Middle frontal gyrus (tissue), 1 donor: Measurements from ENCODE around the gene RBBP8.
"Not testable (repeated sequence)": the region's sequence is repeated elsewhere in the genome, so short reads cannot be mapped to it uniquely, and the experiment has no call there.

ENCODE experiments used
- DNase-seq: peaks from one replicate; pipeline ENCODE4 v3.0.0-alpha.2; 2015; ENCODE audit warnings: low spot score; ENCODE audit errors: extremely low spot score

RBBP8 gene

GRCh38 chr18:22943847-22944246, 10.7 kb downstream of the RBBP8 start:
- DNase-seq, result no peak

DNA sequence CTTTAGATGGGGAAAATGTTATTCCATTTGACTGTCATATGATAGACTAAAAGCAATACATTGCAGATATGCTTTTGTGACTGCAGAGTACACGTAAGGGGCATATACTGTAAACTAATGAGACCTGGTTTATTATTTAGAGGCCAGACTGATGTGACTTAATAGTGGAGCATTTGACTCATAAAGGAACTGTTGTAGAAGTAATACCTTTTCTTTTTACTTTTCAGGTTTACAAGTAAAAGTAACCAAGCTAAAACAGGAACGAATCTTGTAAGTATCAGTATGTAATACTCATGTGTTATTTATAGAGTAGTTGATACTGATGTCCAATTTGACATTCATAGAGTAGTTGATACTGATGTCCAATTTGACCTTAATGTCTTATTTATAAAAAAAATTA, 13.1 kb downstream of the RBBP8 start:
- no peak for DNase-seq

GRCh38 chr18:22946846-22947245, 13.7 kb downstream of the RBBP8 start:
- no peak for DNase-seq

DNA sequence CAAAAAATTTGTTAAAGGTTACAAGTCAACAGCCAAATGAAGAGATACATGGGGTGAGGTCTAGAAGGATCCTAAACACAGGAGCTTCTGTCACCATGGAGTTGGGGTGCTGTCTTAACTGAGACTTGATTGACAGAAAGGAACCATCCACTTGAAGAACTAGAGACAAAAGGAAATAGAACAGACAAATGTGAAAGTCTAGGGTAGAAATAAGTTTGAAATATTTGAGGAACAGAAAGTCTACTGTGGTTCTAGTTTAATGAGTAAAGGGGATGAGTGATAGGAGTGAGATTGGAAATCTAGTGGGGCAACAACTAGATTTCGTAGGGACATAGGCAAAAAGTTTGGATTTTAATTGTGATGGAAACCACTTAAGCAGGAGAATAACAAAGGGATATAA, 18.7 kb downstream of the RBBP8 start:
- no peak for DNase-seq

DNA sequence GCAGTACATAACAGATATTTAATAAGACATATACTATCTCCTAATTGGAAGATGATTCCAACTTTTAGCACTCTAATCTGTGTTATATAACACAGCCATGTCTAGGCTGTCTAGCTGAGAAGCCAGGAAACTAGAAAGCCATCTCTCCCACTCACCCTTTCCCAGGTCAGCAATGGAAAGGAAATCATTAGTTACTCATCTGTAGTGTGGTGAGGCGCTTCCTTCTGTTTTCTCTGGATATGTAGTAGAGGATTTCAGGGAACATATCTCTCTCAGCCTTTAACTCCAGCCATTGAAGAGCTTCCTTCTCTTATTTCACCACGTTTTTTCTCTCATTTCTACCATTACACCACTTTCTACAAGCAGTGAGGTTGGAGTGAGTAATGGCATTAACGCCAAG, 19.4 kb downstream of the RBBP8 start:
- no peak for DNase-seq

- DNase-seq, result not testable (repeated sequence)
Observed at GRCh38 chr18:22953982-22954381, 20.9 kb downstream of the RBBP8 start.

DNA sequence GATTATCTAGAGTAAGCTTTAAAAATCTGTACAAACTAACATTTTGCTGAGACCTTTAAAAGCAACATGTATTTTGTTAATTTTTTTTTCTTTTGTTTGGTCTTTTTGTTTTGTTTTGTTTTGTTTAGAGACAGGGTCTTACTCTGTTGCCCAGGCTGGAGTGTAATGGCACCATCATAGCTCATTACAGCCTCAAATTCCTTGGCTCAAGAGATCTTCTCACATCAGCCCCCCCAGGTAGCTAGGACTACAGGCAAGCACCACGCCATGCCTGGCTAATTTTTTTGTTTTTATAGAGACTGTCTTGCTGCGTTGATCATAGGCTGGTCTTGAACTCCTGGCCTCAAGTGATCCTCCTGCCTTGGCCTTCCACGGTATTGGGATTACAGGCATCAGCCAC, 23.1 kb downstream of the RBBP8 start:
- DNase-seq, result no peak

GRCh38 chr18:22961156-22961555, 28.0 kb downstream of the RBBP8 start:
- DNase-seq, result no peak

DNA sequence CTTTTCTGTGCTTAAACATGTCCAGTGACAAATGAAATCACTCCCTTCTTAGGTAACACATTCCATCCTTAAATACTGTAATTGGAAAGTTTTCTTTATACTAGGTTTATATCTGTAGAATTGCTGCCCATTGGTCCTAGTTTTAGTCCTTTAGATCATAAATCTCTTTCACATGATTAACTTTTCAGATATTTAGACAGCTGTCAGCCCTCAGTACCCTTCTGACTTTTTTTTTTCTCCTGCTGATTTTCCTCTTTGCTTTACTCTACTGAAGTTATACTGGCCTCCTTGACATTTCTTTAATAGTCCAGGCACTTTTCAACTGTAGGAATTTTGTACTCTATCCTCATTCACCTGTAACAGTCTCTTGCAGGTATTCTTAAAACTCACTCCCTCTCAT, 28.9 kb downstream of the RBBP8 start:
- no peak for DNase-seq

GRCh38 chr18:22964116-22964515, 31.0 kb downstream of the RBBP8 start:
- DNase-seq, result no peak

DNA sequence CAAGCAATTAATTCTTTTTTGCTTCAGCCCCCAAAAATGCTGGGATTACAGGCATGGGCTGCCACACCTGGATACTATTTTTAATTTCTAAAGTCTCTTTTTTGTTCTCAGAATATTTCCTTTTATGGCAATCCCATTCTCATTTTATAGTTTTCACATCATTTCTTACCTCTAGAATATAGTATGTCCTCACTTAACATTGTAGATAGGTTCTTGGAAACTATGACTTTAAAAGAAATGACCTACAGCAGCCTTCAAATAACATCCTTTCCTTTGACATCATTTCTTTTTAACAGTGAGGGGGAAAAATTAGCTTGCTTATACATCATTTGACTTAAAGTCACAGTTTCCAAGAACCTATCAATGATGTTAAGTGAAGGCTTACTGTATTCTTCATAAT, 31.6 kb downstream of the RBBP8 start:
- no peak for DNase-seq

- DNase-seq, result no peak
Observed at GRCh38 chr18:22971038-22971437, 37.9 kb downstream of the RBBP8 start.

- DNase-seq, result no peak
Observed at GRCh38 chr18:22974001-22974400, 40.9 kb downstream of the RBBP8 start.

GRCh38 chr18:22974707-22975106, 41.6 kb downstream of the RBBP8 start:
- DNase-seq, result no peak

DNA sequence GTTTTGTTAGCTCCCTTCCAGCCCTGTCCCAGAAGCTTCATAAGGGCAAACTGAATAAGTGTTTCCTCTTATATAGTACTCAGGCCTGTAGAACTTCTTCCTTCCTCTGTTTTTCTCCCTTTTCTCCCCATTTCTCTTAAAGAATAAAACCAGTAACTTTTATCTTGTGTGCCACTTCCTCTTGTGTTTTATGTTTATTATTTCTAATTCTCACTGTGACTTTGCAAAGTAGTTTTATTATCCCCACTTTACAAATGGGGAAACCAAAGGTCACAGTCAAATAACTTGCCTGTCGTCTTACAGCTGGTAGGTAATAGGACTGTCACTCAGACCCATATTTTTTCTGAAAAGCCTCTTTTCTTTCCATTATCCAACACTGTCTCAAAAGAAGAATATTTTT, 42.4 kb downstream of the RBBP8 start:
- no peak for DNase-seq

GRCh38 chr18:22977847-22978701, 44.9 kb downstream of the RBBP8 start:
- DNase-seq, result no peak

DNA sequence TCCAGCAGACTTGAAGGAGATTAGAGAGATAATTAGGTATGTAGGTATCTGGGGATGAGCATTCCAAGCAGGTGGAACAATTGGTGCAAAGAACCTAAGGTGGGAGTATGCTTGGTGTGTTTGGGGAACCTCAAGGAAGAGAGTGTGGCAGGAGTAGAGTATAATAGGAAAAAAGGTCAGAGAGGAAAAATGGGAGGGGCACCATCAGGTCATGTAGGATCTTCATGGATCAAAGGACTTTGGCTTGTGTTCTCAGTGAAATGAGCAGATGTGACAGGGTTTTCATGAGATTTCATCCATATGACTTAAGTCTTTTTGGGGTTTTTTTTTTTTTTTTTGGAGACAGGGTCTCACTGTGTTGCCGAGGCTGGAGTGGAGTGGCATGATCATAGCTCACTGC, 47.3 kb downstream of the RBBP8 start:
- no peak for DNase-seq

GRCh38 chr18:22981274-22982133, 48.4 kb downstream of the RBBP8 start:
- no peak for DNase-seq

- no peak for DNase-seq
Observed at GRCh38 chr18:22983175-22983574, 50.0 kb downstream of the RBBP8 start.

DNA sequence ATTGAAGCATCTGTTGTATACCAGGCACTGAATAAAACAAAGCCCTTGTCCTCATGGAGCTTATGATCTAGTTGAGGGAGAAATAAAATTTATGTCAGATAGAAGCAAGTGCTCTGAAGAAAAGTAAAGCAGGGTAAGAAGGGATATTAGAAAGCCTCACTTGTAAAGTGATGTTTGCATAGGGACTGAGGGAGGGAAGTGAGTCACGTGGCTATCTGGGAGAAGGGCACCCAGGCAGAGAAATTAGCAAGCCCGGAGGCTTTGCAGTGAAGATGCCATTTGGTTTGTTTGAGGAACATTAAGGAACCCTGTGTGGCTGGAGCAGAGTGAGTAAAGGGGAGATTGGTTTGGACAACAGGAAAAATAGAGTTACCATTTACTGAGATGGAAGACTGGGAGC, 52.1 kb downstream of the RBBP8 start:
- no peak for DNase-seq

DNA sequence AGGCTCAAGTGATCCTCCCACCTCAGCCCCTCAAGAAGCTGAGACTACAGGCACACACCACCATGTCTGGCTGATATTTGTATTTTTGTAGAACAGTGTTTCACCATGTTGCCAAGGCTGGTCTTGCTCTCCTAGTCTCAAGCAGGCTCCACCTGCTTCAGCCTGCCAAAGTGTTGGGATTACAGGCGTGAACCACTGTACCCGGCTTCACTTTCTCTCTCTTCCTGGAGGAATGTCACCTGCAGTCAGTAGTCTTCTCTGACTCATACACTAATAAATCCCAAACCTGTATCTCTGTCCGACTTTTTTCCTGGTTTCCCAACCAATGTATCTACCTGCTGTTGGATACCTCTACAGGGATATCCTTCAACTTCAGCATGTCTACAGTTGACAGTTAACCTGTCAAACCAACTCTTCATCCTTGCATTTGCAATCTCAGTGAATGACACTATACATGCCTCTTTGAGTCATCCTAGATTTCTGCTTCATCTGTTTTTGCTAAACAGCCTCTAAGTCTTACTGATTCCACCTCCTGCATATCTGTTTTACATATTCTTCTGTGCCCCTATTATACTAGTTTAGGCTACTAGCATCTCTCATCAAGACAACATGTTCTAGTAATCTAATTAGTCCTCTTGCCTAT, 54.5 kb downstream of the RBBP8 start:
- no peak for DNase-seq

- DNase-seq, result no peak
Observed at GRCh38 chr18:22988208-22988607, 55.1 kb downstream of the RBBP8 start.
